Gastroesophageal sphincter (tissue), 3 donors: Measurements from ENCODE around the gene ATP6V0B.

Experiments
- CTCF ChIP-seq, 4 experiments: fragments of 200-600 bp in 2 of 4; fragments of 450-650 bp in 2 of 4; sonication (generic) in 1 of 4; IDR thresholded peaks; one replicate each; pipeline ENCODE4 v1.5.1; 2017 to 2019; ENCODE audit warnings: antibody characterized with exemption in 4 of 4, mild to moderate bottlenecking in 2 of 4, moderate library complexity in 2 of 4
- EP300 ChIP-seq: sonication (generic); formaldehyde crosslinking; IDR thresholded peaks from one replicate; pipeline ENCODE4 v1.6.1; 2017; ENCODE audit warnings: antibody characterized with exemption, mild to moderate bottlenecking
- POLR2A ChIP-seq, 2 donors: fragments of 450-650 bp; IDR thresholded peaks; one replicate each; pipeline ENCODE4 v1.6.1; 2017; ENCODE audit warnings: antibody characterized with exemption in 2 of 2, mild to moderate bottlenecking in 2 of 2, moderate library complexity in 1 of 2
- POLR2AphosphoS5 ChIP-seq: sonication (generic); formaldehyde crosslinking; IDR thresholded peaks from one replicate; pipeline ENCODE4 v1.6.1; 2017; ENCODE audit warnings: antibody characterized with exemption

GRCh38 chr1:43974443-43975248 lies at the start of gene ATP6V0B:
- TF ChIP-seq EP300: no peak
- TF ChIP-seq CTCF (IDR thresholded peaks at IDR 0.05): peak in 3 of 4 experiments; percentile 43 to 66 (median 63)
- peak; percentile 94 to 96 for TF ChIP-seq POLR2A (IDR thresholded peaks at IDR 0.05)
- peak; percentile 95 for TF ChIP-seq POLR2AphosphoS5
